ENCODE measurements around the gene RASA4B. TPM values are rescaled to one million over a fixed set of nuclear protein-coding genes. Genes with fewer than 3 reads are reported as not detected.

Gene RASA4B
- total RNA-seq, 1 donor from 2014 or later = 11.7 TPM

GRCh38 chr7:102433219-102434038 lies 84.1 kb downstream of the RASA4B start, which contains the start of gene ORAI2:
Gene ORAI2 (plus strand): TSS chr7:102433575. CDS start chr7:102438957, 5,382 bp downstream.
- peak within 1 kb of the TSS; percentile 67 for H3K27ac Mint-ChIP-seq (ENCODE audit: unreplicated experiment)
- H3K9me3 Mint-ChIP-seq (ENCODE audit: unreplicated experiment) = no peaks in the 10 kb centered on the region
- DNase-seq (ENCODE audit: extremely low spot score, unreplicated experiment) = peak; percentile 92
- H3K36me3 Mint-ChIP-seq (ENCODE audit: unreplicated experiment) = peaks cover 3% of the 10 kb centered on the region
- peak within 1 kb of the TSS; percentile 78 for H3K4me3 Mint-ChIP-seq (ENCODE audit: unreplicated experiment)
- no peak for TF ChIP-seq CTCF (IDR thresholded peaks at IDR 0.05)
- H3K27me3 Mint-ChIP-seq (ENCODE audit: unreplicated experiment) = no peaks in the 10 kb centered on the region
- peaks cover 20% of the 10 kb centered on the region for H3K4me1 Mint-ChIP-seq (ENCODE audit: unreplicated experiment)

Small RNA genes lying within 50 kb of the gene (microRNA-seq; reads per million reads assigned to microRNA genes)
- gene MIR4467 (ENCODE audit: unreplicated experiment) = not detected
- 1.6 reads per million for gene MIR5090 (ENCODE audit: unreplicated experiment)

Other genes with a start within 250 kb of the RASA4B start
- 8.3 and 8.9 TPM in 2 replicates for gene SH2B2, start 230.9 kb downstream of the RASA4B start, total RNA-seq
- gene SPDYE6, start 161.3 kb downstream of the RASA4B start, total RNA-seq = not detected in 2 replicates
- 30.1 and 32.2 TPM in 2 replicates for gene PRKRIP1, start 121.4 kb downstream of the RASA4B start, total RNA-seq
- gene ORAI2, start 84.2 kb downstream of the RASA4B start, total RNA-seq = 46.3 and 47.8 TPM in 2 replicates
- 11.9 and 13.9 TPM in 2 replicates for gene ALKBH4, start 52.9 kb downstream of the RASA4B start, total RNA-seq
- 20.1 and 22.1 TPM in 2 replicates for gene LRWD1, start 52.8 kb downstream of the RASA4B start, total RNA-seq
- gene POLR2J, start 38.9 kb downstream of the RASA4B start, total RNA-seq = 45.2 and 45.4 TPM in 2 replicates
- 7.9 and 11.0 TPM in 2 replicates for gene UPK3BL2, start 25.9 kb upstream of the RASA4B start, total RNA-seq
- gene SPDYE2, start 33.4 kb upstream of the RASA4B start, total RNA-seq = not detected in 2 replicates
- gene POLR2J3, start 54.8 kb upstream of the RASA4B start, total RNA-seq = 24.1 and 27.1 TPM in 2 replicates
- 26.1 and 27.0 TPM in 2 replicates for gene RASA4, start 99.0 kb upstream of the RASA4B start, total RNA-seq
- gene UPK3BL1, start 125.0 kb upstream of the RASA4B start, total RNA-seq = 16.4 and 20.6 TPM in 2 replicates
- not detected in 2 replicates for gene SPDYE2B, start 132.5 kb upstream of the RASA4B start, total RNA-seq
- gene POLR2J2, start 153.9 kb upstream of the RASA4B start, total RNA-seq = 6.5 and 6.7 TPM in 2 replicates
- 6.8 and 7.8 TPM in 2 replicates for gene FAM185A, start 231.2 kb upstream of the RASA4B start, total RNA-seq